G401 (cell line): ENCODE measurements around the gene FUT9. TPM values are rescaled to one million over a fixed set of nuclear protein-coding genes. Genes with fewer than 3 reads are reported as not detected.
"Not testable (repeated sequence)": the region's sequence is repeated elsewhere in the genome, so short reads cannot be mapped to it uniquely, and the experiment has no call there.

Experiments
- DNase-seq: peaks from one replicate; pipeline ENCODE4 v3.0.0-alpha.2; 2015; ENCODE audit warnings: low spot score
- in situ Hi-C: cut with HindIII; loops from 2 replicates; pipeline ENCODE4 v1.10.0; 2016; ENCODE audit warnings: low sequenced_read_pairs, mixed read lengths
- total RNA-seq: library from RNA; depleted of rRNA; stranded (reverse); fragments of >200 nt; shearing (Covaris generic); gene quantifications from 2 replicates; pipeline ENCODE4 v1.2.3, GENCODE V29; 2014

Gene FUT9
- total RNA-seq, 1 experiment from 2014 or later = not detected

- in situ Hi-C loops = no loop called here
- DNase-seq = no peak
These were observed 230.8 kb downstream of the FUT9 start for GRCh38 chr6:96246563-96246962.

DNA sequence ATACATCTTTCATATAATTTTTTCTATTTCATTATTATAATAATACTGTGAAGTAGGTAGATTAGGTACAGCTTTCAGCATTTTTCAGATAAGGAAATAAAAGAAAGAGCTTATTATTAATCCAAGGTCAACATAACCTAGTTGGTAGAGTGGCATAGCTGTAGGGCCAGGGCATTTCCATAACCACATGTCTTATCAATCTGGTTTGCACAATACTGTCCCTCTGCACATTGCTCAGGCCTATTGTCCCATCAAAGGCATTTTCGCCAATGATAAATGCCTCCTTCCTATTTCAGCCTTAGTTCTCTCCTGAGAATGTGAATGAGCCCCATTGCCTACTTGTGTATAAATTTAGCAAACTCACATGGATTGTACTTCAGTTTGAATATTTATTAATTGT lies 234.0 kb downstream of the FUT9 start:
- in situ Hi-C loops = no loop called here
- no peak for DNase-seq

- no peak for DNase-seq
- in situ Hi-C loops = no loop called here
These were observed 242.0 kb downstream of the FUT9 start for GRCh38 chr6:96257751-96258150.

DNA sequence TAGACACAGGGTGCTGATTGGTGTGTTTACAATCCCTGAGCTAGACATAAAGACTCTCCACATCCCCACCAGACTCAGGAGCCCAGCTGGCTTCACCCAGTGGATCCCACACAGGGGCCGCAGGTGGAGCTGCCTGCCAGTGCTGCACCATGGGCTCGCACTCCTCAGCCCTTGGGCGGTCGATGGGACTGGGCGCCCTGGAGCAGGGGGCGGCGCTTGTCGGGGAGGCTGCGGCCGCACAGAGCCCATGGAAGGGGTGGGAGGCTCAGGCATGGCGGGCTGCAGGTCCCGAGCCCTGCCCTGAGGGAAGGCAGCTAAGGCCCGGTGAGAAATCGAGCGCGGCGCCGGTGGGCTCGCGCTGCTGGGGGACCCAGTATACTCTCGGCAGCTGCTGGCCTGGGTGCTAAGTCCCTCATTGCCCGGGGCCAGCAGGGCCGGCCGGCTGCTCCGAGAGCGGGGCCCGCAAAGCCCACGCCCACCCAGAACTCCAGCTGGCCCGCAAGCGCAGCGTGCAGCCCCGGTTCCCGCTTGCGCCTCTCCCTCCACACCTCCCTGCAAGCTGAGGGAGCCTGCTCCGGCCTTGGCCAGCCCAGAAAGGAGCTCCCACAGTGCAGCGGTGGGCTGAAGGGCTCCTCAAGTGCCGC lies 245.1 kb downstream of the FUT9 start:
- in situ Hi-C loops, DNase-seq: not testable (repeated sequence)
